GM12891 (cell line): ENCODE results near the gene FBXO9.

Source experiments
- DNase-seq: peaks from one replicate; pipeline ENCODE4 v3.0.0; 2011; ENCODE audit warnings: low spot score; ENCODE audit not compliant: insufficient read length
- FAIRE-seq: peaks from 2 replicates; lab custom pipeline; 2011; peaks lifted over from hg19 to GRCh38; lab: Jason Lieb, UNC
- PAX5 ChIP-seq: IDR thresholded peaks from 2 replicates; pipeline ENCODE4 v1.6.1; 2011; ENCODE audit warnings: low read length, moderate library complexity, mild to moderate bottlenecking; ENCODE audit not compliant: insufficient read depth, severe bottlenecking
- POLR2A ChIP-seq: IDR thresholded peaks from 2 replicates; pipeline ENCODE4 v1.6.1; 2011; ENCODE audit warnings: low read depth, low read length, control low read depth
- POLR2AphosphoS5 ChIP-seq: IDR thresholded peaks from 2 replicates; pipeline ENCODE4 v1.6.1; 2011; ENCODE audit warnings: low read depth, low read length, control low read depth
- POU2F2 ChIP-seq: IDR thresholded peaks from 2 replicates; pipeline ENCODE4 v1.6.1; 2011; ENCODE audit warnings: low read depth, mild to moderate bottlenecking, control low read depth, low read length, moderate library complexity
- SPI1 ChIP-seq: IDR thresholded peaks from 2 replicates; pipeline ENCODE4 v1.6.1; 2011; ENCODE audit warnings: low read depth, low read length, control low read depth
- TAF1 ChIP-seq: IDR thresholded peaks from 2 replicates; pipeline ENCODE4 v1.6.1; 2011; ENCODE audit warnings: low read depth, low read length, control low read depth

The FBXO9 gene

DNA sequence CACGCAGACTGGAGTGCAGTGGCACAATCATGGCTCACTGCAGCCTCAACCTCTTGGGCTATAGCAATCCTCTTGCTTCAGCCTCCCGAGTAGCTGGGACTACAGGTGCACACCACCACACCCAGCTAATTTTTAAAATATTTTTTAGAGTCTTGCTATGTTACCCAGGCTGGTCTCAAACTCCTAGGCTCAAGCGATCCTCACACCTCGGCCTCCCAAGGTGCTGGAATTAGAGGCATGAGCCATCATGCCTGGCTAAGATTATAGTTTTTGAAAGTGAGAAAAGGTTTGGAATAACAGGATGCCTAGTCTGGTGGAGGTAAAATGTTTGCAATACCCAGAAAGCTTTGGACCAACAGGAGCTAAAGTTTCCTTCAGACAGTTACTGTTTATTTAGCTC, 60.1 kb downstream of the FBXO9 start:
- FAIRE-seq (no peak), DNase-seq (no peak)
- TF ChIP-seq TAF1 = no peak
- no peak for TF ChIP-seq POLR2AphosphoS5
- TF ChIP-seq PAX5 = no peak
- TF ChIP-seq POLR2A = no peak
- TF ChIP-seq POU2F2 = no peak
- no peak for TF ChIP-seq SPI1

DNA sequence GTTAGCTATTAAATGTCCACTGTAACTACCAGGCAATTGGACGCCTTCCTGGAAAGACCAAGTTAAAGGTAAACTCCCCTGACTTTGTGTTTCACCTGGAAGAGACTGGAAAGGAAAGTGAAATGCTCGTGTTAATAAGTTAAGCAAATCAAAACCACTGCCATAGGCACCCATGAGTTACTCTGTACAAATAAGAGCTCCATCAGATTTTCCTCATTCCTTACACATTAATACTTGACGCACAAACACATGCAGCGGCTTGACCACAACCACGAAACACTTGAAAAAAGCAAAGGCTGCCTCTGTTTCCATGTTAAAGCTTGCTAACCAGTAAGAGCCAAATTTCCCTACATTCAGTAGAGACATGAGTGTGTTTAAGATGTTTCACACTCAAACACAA, 63.6 kb downstream of the FBXO9 start:
- FAIRE-seq = no peak
- no peak for DNase-seq
- no peak for TF ChIP-seq POLR2A
- no peak for TF ChIP-seq PAX5
- TF ChIP-seq POLR2AphosphoS5 = no peak
- TF ChIP-seq TAF1 = no peak
- no peak for TF ChIP-seq SPI1

DNA sequence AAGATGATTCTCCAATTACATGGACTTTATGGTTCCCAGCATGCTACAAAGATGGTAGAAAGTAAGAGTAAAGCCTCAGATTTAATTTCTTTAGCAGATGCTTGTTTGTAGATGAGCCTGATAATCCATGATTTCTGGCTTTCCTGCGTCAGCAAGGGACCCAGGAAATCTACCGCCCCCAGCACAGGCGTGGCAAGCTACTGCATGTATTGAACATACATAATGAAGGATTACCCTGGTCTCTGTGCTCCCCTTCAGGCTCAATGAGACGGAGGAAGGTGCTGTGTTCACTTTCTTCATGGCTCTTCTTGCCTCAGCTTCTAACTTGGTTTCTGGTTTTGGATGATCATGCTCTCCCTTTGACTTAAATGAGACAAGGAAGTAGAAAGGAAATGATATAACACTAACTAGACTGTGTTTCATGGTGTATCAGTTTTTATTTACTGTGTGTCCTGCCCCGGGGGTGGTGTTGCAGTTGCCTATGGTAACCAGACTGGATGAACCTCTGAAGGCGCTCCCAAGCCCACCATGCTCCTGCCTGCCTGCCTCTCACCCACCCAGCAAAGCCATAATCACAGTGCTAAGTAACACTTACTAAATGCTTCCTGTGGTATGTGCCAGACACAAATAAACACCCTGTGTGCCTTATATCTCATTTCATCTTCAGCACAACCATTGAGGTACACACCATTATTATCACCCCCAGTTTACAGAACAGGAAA, 65.5 kb downstream of the FBXO9 start:
- FAIRE-seq (no peak), DNase-seq (no peak)

DNA sequence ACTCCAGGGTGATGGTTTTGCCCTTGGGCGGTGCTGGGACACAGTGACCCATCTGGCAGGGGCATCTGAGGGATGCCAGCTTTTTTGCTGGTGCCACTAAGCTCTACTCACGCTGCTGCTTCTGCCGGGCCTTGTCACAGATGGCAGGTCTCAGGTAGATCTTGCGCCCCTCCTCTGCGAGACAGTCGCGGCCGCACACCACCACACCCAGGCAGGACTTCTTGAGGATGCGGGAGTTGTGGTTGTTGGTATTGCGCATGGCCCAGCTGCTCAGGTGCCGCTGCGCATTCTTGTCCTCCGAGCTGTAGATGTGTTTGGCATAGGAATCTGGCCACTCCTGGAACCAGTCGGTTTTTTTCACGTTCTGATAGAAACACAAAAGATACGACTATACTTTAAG, 68.8 kb downstream of the FBXO9 start:
- DNase-seq (no peak), FAIRE-seq (no peak)
- TF ChIP-seq POLR2A (no peak), POLR2AphosphoS5 (no peak), SPI1 (no peak)

More for the DNA sequence above, 65.5 kb downstream of the FBXO9 start:
- TF ChIP-seq POLR2A (no peak), PAX5 (no peak), SPI1 (no peak)

DNA sequence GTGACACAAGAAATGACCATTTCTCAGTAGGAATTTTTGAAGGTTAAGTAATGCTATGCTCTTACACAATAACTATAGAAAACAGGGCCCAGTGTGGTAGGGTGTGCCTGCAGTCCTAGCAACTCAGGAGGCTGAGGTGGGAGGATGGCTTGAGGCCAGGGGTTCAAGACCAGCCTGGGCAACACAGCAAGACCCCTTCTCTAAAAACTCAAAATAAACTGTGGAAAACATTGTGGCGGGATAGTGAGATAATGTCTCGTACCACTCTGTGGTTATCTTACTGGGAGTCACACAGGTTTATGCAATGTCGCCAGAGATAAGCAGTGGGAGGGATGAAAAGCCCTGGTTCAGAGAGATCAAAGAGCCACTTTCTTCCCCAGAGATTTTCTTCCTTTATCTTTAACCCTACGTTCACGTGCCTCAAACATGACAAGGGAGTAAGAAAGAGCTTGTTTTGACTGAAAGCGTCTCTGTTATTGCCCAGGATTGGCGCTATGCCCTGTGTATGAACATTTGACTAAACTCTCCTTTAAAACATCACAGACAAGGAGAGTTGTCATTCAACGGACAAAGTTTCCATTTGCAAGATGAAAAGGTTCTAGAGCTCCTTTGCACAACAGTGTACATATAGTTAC, 69.5 kb downstream of the FBXO9 start:
- DNase-seq = no peak
- FAIRE-seq = no peak
- TF ChIP-seq POU2F2 (no peak), TAF1 (no peak), POLR2A (no peak), POLR2AphosphoS5 (no peak), PAX5 (no peak), SPI1 (no peak)

DNA sequence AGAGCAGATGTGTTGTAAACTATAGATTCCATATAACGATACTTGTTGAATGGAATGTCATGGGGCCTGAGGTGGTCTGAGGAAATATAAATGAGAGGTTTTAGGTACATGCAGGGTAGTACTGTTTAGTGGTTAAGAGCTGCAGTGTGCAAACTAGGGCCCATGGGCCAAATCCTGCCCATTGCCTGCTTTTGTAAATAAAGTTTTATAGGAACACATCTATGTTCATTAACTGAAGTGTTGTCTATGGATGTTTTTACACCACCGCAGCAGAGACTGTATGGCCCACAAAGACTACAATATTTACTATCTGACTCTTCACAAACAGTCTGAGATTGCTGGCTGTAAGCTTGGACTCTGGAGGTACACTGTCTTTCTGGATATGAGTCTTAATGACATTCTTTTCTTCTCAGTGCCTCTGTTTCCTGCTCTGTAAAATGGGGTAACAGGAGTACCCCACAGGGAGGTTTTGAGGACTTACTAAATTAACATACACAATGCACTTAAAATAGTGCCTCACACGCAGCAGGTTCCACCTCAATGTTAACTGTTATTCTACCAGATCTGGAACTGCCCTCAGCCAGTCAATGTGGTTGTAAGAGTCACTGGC, 70.9 kb downstream of the FBXO9 start:
- TF ChIP-seq POLR2AphosphoS5 = no peak
- TF ChIP-seq POU2F2 = no peak
- TF ChIP-seq TAF1 = no peak
- TF ChIP-seq SPI1 = no peak
- no peak for TF ChIP-seq PAX5
- TF ChIP-seq POLR2A = no peak
- FAIRE-seq (no peak), DNase-seq (no peak)

DNA sequence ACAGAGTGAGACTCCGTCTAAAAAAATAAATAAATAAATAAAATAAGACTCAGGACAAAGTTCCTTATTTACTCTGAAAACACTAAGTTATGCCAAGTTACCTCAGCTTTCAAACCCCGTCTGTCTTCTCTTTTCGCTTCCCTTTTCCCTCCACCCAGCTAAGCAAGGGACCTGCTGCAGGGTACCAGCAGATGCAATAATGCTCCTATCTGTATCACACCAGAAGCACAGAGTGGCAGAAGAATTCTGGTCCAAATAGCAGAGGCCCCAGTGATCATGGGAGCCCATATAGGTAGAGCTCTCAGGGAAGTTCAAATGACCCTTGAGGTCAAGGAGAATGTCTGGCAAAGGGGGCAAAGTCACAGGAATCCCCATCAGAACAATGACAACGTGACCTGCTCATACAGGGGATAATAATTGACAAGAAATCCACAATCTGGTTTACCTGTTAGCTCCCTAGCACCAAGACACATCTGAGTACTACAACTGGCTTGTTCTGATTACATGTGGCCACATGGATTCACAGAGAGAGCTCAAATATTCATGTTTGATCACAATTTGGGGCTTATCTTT, 74.7 kb downstream of the FBXO9 start:
- DNase-seq (no peak), FAIRE-seq (no peak)
- no peak for TF ChIP-seq POLR2AphosphoS5
- TF ChIP-seq SPI1 = no peak
- TF ChIP-seq POLR2A = no peak

DNA sequence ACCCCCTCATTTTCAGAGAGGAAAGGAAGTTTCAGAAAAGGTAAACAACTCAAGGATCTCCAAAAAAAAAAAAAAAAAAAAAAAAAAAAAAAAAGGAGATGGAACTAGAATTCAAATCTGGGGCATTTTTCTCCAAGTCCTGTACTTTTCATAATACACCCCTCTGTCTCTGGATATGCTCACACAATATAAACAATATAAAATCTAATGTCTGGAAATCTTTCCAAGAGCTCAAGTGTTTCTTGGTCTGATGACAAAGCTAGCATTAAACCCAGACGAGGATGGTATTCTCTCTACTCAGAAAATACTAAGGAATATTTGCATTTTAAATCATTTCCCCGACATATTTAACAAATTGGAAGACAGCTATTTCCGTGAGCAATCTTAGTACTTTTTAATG, 77.6 kb downstream of the FBXO9 start:
- TF ChIP-seq POU2F2 = no peak
- TF ChIP-seq POLR2AphosphoS5 = no peak
- no peak for TF ChIP-seq PAX5
- no peak for TF ChIP-seq POLR2A
- no peak for TF ChIP-seq TAF1
- no peak for TF ChIP-seq SPI1
- FAIRE-seq (no peak), DNase-seq (no peak)

DNA sequence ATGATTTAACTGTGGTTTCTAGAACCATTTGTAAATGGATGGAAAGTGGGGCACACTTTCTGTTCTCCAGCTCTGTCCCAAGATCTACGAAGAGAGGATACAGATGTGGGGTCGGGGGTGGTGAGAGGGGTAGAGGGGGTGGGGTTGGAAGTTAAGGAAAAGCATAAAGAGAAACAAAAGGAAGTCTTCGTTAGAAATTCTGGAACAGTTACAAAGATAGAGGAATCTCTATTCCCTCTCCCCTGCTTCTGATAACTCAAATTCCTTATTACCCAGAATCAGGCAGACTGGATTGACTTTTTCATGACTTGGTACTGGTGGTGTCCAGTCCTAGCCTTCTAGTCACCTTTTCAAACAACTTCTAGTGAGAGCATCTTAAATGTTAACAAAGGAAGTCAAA, 78.5 kb downstream of the FBXO9 start:
- no peak for DNase-seq
- no peak for FAIRE-seq
- TF ChIP-seq POLR2A (no peak), PAX5 (no peak), POLR2AphosphoS5 (no peak), SPI1 (no peak), POU2F2 (no peak), TAF1 (no peak)

DNA sequence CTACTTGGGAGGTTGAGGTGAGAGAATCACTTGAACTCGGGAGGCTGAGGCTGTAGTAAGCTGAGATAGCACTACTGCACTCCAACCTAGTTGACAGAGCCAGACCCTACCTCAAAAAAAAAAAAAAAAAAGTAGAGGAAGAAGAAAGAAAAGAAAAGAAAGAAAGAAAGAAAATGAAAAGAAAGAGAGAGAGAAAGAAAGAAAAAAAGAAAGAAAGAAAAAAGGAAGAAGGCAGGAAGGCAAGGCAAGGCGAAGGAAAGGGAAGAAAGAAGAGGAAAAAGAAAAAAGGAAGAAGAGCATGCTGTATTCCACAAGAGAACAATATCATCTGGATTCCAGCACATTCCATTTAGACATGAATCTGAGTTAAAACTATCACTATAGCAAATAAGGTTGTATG, 79.6 kb downstream of the FBXO9 start:
- TF ChIP-seq PAX5 (no peak), POLR2AphosphoS5 (no peak), SPI1 (no peak), POLR2A (no peak), TAF1 (no peak), POU2F2 (no peak)
- FAIRE-seq (no peak), DNase-seq (no peak)
